SKM-1 (cell line): ENCODE results near the gene CEACAM3.
"Not testable (repeated sequence)": the region's sequence is repeated elsewhere in the genome, so short reads cannot be mapped to it uniquely, and the experiment has no call there.

ENCODE experiments used
- DNase-seq: peaks from one replicate; lab custom pipeline; 2025; ENCODE audit not compliant: unreplicated experiment; lab: John Stamatoyannopoulos, UW

The CEACAM3 gene

DNA sequence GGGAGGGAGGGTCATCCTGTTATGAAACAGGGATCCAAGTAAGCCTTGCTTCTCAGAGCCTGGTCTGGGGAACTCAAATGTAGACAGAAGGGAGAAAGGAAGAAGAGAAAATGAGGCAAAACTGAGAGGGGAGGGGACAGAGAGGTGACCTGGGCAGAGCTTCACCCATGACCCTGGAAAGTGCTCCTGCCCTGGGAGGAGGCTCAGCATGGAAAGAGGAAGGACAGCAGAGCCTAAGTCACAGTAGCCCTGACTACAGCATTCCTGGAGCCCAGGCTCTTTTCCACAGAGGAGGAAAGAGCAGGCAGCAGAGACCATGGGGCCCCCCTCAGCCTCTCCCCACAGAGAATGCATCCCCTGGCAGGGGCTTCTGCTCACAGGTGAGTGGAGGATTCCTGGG lies at the start of gene CEACAM3:
TSS of gene CEACAM3 (plus strand) at position 226 of the 400 bp plus-strand sequence. CDS start at position 317, 91 bp downstream.
- DNase-seq = no peak

DNA sequence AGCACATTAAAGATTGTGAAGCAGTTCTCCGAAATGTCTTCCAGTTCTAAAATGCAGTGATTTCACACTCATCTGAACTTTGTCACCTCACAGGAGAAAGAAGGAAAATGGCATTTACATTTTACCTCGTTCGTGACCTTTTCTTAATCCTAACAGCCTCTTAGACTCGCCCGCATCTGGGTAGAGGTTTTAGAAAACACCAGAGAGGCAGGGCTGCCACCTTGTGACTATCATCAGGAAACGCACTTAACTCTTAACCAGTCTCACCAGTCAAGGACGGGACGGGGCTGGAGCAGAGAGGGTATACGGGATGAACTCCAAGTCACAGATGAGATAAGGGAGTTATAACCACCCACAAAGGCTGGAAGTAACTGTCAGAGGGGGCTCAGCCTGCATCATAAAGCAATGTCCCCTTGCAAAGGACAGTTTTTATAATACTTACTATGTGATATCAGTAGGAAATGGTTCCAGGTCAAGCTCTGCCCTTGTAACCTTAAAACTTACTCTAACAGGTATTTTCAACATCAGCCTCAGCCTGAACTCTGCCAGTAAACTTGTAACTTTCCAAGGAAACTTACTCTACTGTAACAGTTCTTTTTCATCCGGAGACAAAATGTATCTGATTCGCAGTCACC lies 49.7 kb upstream of the CEACAM3 start:
- DNase-seq = no peak

GRCh38 chr19:41748012-41748411 lies 48.4 kb upstream of the CEACAM3 start:
- no peak for DNase-seq

DNA sequence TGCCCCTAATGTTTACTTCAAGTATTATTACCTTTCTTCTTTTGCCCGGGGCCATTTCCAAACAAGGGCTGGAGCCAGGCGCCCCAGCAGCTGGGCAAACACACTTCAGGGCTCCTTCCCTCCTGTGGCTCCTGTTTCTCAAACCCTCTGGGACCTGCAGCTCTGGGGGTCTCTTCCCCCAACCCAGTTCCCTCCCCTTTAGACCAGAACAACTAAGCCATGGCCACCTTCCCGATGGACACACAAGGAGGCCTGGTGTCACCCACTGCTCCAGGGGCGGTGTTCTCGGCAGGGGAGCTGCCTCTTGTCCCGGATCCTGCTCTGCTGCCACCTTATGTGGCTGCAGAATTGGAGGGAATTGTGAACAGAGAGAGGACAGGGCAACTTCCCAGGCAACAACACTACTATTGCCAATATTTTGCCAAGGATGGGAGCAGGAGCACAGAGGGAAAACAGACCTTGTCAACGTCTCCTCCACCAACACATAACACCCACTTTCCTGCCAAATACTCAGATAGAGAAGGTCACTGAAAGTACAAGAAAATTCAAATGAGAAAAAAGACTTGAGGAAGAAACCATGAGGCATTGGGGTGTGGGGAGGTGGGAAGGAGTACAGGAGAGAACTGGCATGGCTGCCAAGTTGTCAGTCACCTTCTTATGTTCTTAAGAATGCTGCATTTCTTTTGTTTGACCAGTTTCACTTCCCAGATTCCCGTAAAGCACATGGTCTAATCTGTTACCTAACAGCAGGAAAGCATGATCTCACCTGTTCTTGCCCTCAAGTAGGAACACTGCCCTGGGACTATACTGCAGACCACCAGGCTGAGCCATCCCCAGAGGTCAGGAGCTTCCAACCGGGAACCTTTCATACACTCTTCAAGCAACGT lies 45.9 kb upstream of the CEACAM3 start:
- not testable (repeated sequence) for DNase-seq

- DNase-seq = no peak
Observed at GRCh38 chr19:41753159-41753558, 43.2 kb upstream of the CEACAM3 start.

- DNase-seq = no peak
Observed at GRCh38 chr19:41753936-41754529, 42.4 kb upstream of the CEACAM3 start.

DNA sequence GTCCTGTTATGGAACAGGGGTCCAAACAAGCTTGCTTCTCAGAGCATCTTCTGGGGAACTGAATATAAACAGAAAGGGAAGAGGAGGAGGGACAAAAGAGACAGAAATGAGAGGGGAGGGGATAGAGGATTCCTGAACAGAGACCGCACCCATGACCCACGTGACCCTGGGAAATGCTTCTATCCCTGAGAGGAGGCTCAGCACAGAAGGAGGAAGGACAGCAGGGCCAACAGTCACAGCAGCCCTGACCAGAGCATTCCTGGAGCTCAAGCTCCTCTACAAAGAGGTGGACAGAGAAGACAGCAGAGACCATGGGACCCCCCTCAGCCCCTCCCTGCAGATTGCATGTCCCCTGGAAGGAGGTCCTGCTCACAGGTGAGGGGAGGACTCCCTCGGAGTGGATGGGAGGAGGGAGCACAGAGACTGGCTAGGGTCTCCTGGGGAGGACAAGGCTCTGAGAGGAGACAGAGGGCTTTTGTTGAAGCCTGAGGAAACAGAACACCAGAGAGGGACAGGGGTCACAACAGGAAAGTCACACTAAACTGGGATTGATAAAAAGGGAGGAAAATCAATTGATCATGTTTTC lies 41.0 kb upstream of the CEACAM3 start, which contains the start of gene CEACAM6:
TSS of gene CEACAM6 (plus strand) at position 203 of the 586 bp plus-strand sequence. CDS start at position 312, 109 bp downstream.
- no peak for DNase-seq

- no peak for DNase-seq
Observed at GRCh38 chr19:41758846-41759245, 37.5 kb upstream of the CEACAM3 start.

- no peak for DNase-seq
Observed at GRCh38 chr19:41767115-41767514, 29.3 kb upstream of the CEACAM3 start.

- not testable (repeated sequence) for DNase-seq
Observed at GRCh38 chr19:41768105-41768504, 28.3 kb upstream of the CEACAM3 start.

DNA sequence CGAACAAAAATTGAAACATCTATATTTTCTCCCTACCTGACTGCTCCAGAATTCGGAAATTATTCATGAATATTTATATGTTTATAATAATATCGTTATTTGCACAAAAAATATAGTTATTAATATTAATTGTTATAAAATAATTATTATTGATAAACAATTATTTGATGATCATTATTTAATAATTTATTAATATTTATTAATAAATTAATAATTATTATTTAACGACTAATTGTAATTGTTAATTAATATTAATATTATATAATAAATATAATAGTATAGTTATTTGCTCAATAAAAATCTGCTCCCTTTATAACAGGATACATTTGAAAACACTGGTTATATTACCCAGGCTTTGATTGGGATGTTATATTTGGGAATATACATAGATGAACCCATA lies 26.8 kb upstream of the CEACAM3 start:
- DNase-seq = no peak

DNA sequence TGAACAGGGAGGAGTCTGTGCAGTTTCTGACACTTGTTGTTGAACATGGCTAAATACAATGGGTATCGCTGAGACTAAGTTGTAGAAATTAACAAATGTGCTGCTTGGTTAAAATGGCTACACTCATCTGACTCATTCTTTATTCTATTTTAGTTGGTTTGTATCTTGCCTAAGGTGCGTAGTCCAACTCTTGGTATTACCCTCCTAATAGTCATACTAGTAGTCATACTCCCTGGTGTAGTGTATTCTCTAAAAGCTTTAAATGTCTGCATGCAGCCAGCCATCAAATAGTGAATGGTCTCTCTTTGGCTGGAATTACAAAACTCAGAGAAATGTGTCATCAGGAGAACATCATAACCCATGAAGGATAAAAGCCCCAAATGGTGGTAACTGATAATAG lies 25.0 kb upstream of the CEACAM3 start:
- DNase-seq = no peak

- DNase-seq = no peak
Observed at GRCh38 chr19:41774515-41774980, 21.8 kb upstream of the CEACAM3 start.

GRCh38 chr19:41776700-41777099 lies 19.7 kb upstream of the CEACAM3 start:
- DNase-seq = no peak

- DNase-seq = no peak
Observed at GRCh38 chr19:41783612-41784011, 12.8 kb upstream of the CEACAM3 start.

- no peak for DNase-seq
Observed at GRCh38 chr19:41784312-41784711, 12.1 kb upstream of the CEACAM3 start.

GRCh38 chr19:41784743-41785142 lies 11.6 kb upstream of the CEACAM3 start:
- peak; percentile 56 for DNase-seq

- peak; percentile 77 for DNase-seq
Observed at GRCh38 chr19:41785653-41786052, 10.7 kb upstream of the CEACAM3 start.

- no peak for DNase-seq
Observed at GRCh38 chr19:41787055-41787454, 9.3 kb upstream of the CEACAM3 start.

- not testable (repeated sequence) for DNase-seq
Observed at GRCh38 chr19:41788518-41788917, 7.9 kb upstream of the CEACAM3 start.

DNA sequence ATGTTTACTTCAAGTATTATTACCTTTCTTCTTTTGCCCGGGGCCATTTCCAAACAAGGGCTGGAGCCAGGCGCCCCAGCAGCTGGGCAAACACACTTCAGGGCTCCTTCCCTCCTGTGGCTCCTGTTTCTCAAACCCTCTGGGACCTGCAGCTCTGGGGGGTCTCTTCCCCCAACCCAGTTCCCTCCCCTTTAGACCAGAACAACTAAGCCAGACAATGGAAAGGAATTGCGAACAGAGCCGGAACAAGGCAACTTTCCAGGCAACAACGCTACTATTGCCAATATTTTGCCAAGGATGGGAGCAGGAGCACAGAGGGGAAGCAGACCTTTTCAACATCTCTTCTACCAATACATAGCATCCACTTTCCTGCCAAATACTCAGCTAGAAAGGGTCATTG lies 7.3 kb upstream of the CEACAM3 start:
- not testable (repeated sequence) for DNase-seq
